Neutrophil (primary cell): ENCODE measurements around the gene ROR2.

ENCODE experiments used
- H3K27ac ChIP-seq: fragments of 200-600 bp; sonication (generic); 2 replicates; pipeline ENCODE4 v1.5.1; 2016; ENCODE audit warnings: mild to moderate bottlenecking, moderate library complexity
- H3K27me3 ChIP-seq: fragments of 200-600 bp; sonication (generic); 2 replicates; pipeline ENCODE4 v1.6.0; 2016; ENCODE audit warnings: mild to moderate bottlenecking
- H3K36me3 ChIP-seq: fragments of 200-600 bp; sonication (generic); 2 replicates; pipeline ENCODE4 v1.5.1; 2017
- H3K4me1 ChIP-seq, 2 experiments: fragments of 200-600 bp in 1 of 2; sonication (generic) in 1 of 2; 1 replicate in 1 of 2; 2 replicates in 1 of 2; pipeline versions ENCODE4 v1.5.1 to v1.6.1; 2013 to 2016; ENCODE audit warnings: low read depth in 1 of 2, low read length in 1 of 2, mild to moderate bottlenecking in 1 of 2, moderate library complexity in 1 of 2; ENCODE audit not compliant: control insufficient read depth in 1 of 2, insufficient read depth in 1 of 2
- H3K4me3 ChIP-seq, 2 experiments: fragments of 200-600 bp in 1 of 2; sonication (generic) in 1 of 2; 1 replicate in 1 of 2; 2 replicates in 1 of 2; pipeline ENCODE4 v1.5.1; 2013 to 2016; ENCODE audit warnings: low read depth in 1 of 2, low read length in 1 of 2, mild to moderate bottlenecking in 1 of 2, moderate library complexity in 1 of 2
- H3K9me3 ChIP-seq: fragments of 200-600 bp; sonication (generic); 2 replicates; pipeline ENCODE4 v1.5.1; 2016
- CTCF ChIP-seq: fragments of 200-600 bp; sonication (generic); IDR thresholded peaks from 2 replicates; pipeline ENCODE4 v1.5.1; 2016; ENCODE audit warnings: antibody characterized with exemption

Gene ROR2

GRCh38 chr9:91580136-91580535, 369.9 kb downstream of the ROR2 start:
- Histone ChIP-seq H3K27me3 (peaks cover 50% of the 10 kb centered on the region), H3K36me3 (no peaks in the 10 kb centered on the region), H3K4me1 (no peaks in the 10 kb centered on the region), H3K4me3 (no peak overlapping the region), H3K27ac (no peak overlapping the region), H3K9me3 (no peaks in the 10 kb centered on the region)
- no peak for TF ChIP-seq CTCF

GRCh38 chr9:91578911-91579310, 371.1 kb downstream of the ROR2 start:
- Histone ChIP-seq H3K4me1 (no peaks in the 10 kb centered on the region), H3K4me3 (no peak overlapping the region), H3K27ac (no peak overlapping the region), H3K36me3 (no peaks in the 10 kb centered on the region), H3K27me3 (peaks cover 51% of the 10 kb centered on the region), H3K9me3 (no peaks in the 10 kb centered on the region)
- TF ChIP-seq CTCF, result no peak

- Histone ChIP-seq H3K4me1 (no peaks in the 10 kb centered on the region), H3K4me3 (no peak overlapping the region), H3K9me3 (no peaks in the 10 kb centered on the region), H3K27ac (no peak overlapping the region), H3K36me3 (no peaks in the 10 kb centered on the region), H3K27me3 (peaks cover 55% of the 10 kb centered on the region)
- no peak for TF ChIP-seq CTCF
Observed at GRCh38 chr9:91577633-91578061, 372.4 kb downstream of the ROR2 start.

GRCh38 chr9:91572811-91573210, 377.2 kb downstream of the ROR2 start:
- Histone ChIP-seq H3K36me3 (no peaks in the 10 kb centered on the region), H3K4me3 (no peak overlapping the region), H3K27ac (no peak overlapping the region), H3K9me3 (no peaks in the 10 kb centered on the region), H3K4me1 (no peaks in the 10 kb centered on the region), H3K27me3 (peaks cover 42% of the 10 kb centered on the region)
- TF ChIP-seq CTCF, result no peak

GRCh38 chr9:91572044-91572443, 378.0 kb downstream of the ROR2 start:
- TF ChIP-seq CTCF, result no peak
- Histone ChIP-seq H3K36me3 (no peaks in the 10 kb centered on the region), H3K27me3 (peaks cover 34% of the 10 kb centered on the region), H3K4me3 (no peak overlapping the region), H3K9me3 (no peaks in the 10 kb centered on the region), H3K27ac (no peak overlapping the region), H3K4me1 (no peaks in the 10 kb centered on the region)

GRCh38 chr9:91571036-91571435, 379.0 kb downstream of the ROR2 start:
- Histone ChIP-seq H3K36me3 (no peaks in the 10 kb centered on the region), H3K27ac (no peak overlapping the region), H3K4me3 (no peak overlapping the region), H3K4me1 (no peaks in the 10 kb centered on the region), H3K27me3 (peaks cover 33% of the 10 kb centered on the region), H3K9me3 (no peaks in the 10 kb centered on the region)
- TF ChIP-seq CTCF, result no peak
